HG03095 (cell line): ENCODE measurements around the gene KCNH1.

Source experiments
- ATAC-seq: cut with Tn5 transposase; IDR thresholded peaks from one replicate; pipeline ENCODE4 v1.9.1; 2021; ENCODE audit warnings: moderate library complexity; ENCODE audit not compliant: unreplicated experiment

Gene KCNH1

DNA sequence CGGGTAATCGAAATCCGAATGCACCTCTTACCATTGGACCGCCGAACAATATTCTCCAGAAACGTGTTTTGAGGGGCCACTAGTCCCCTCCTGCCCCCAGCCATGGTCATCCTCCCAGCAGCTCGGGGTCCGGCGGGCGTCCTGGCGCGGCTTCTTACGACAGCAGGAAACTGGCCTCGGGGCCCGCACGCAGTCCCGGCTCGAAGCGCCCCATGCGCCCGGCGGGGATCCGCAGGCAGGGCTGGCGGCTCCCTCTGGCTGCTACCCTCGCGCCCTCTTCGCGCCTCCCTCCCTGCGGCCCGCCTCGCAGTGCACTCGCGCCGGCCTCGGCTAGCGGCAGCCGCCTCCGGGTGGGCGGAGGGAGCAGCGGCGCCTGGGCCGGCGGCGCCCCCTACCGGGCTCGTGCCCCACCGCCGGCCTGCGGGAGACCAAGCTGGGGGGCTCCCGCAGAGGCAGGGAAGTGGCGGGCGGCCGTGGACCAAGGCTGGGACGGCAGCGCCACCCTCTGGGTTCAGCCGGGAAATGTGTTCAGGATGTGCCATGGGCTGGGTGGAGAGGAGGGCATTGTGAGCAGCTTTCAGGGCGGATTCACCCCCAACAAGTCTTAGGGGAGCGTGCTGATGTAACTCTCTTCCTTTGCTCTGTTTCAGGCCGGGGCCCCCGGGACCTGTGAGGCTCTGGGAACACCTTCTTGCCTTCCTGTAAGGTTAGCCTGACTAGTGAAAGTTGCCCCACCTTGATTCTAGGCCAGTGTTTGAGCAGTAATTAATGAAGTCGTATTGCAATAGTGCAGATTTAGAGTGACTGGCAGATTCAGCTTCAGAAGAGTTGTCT lies at the start of gene KCNH1:
TSS of gene KCNH1 (minus strand) at position 313 of the 834 bp plus-strand sequence. CDS start at position 110, 203 bp downstream.
- peak; percentile 89 for ATAC-seq

DNA sequence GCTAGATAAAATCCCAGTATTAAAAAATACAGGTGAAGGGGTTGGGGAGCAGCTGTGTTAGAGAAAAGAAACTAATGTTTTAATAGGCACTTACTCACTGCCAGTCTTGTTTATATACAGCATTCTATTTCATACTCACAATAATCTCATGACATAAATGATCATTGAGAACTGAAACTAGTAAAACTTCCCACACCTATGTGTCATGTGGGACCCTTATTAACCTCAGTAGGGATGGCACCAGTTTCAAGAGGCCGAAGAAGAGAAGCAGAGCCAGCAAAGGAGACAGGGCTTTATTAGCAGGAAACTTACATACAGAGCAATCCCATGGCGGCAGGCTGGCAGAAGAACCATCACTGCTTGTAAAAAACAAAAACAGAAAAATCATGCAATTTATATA lies 48.8 kb upstream of the KCNH1 start:
- ATAC-seq = no peak

GRCh38 chr1:211174375-211174774 lies 40.4 kb upstream of the KCNH1 start:
- no peak for ATAC-seq

- no peak for ATAC-seq
These were observed 38.7 kb upstream of the KCNH1 start for GRCh38 chr1:211172657-211173056.

DNA sequence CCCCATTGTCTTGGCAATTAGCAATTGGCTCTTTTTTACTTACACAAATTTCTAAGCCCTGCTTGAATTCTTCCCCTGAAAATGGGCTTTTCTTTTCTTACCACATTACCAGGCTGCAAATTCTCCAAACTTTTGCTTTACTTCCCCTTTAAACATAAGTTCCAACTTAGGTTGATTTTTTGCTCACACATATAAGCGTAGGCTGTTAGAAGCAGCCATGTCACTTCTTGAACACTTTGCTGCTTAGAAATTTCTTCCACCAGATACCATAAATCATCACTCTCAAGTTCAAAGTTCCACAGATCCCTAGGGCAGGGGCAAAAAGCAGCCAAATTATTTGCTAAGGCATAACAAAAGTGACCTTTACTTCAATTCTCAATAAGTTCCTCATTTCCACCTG lies 35.4 kb upstream of the KCNH1 start:
- ATAC-seq = no peak

DNA sequence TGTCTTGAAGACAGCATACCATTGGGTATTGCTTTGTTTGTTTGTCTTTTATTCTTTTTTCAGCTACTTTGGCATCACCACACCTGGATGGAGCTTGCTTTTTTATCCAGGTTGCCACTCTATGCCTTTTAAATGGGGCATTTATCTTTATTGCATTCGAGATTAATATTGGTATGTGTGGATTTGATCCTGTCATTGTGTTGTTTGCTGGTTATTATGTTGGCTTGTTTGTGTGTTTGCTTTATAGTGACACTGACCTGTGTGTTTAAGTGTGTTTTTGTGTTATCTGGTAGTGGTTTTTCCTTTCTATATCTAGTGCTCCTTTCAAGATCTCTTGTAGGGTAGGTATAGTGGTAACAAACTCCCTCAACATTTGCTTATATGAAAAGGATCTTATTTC lies 24.9 kb upstream of the KCNH1 start:
- ATAC-seq = no peak

- ATAC-seq = no peak
These were observed 21.1 kb upstream of the KCNH1 start for GRCh38 chr1:211155040-211155439.

GRCh38 chr1:211153932-211154331 lies 20.0 kb upstream of the KCNH1 start:
- ATAC-seq = no peak

DNA sequence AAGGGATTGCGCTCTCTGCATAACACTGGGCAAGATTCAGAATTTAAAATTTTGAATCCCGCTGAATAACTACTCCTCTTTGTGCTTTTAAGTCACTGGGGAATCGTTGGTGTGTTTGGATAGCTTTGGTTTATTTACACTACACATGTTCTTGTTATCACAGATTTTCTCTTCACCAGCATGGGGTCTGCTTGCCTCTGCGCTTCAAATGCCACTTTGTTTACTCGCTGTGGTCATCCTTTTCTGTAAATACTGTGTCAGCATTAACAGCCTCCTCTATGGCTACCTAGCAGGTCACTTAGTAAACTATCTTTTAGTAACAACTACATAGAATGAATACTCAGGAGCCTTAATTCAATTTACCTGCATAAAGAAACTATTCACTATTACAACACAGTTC lies 14.4 kb upstream of the KCNH1 start:
- ATAC-seq = no peak

GRCh38 chr1:211145944-211146343 lies 12.0 kb upstream of the KCNH1 start:
- ATAC-seq = no peak

DNA sequence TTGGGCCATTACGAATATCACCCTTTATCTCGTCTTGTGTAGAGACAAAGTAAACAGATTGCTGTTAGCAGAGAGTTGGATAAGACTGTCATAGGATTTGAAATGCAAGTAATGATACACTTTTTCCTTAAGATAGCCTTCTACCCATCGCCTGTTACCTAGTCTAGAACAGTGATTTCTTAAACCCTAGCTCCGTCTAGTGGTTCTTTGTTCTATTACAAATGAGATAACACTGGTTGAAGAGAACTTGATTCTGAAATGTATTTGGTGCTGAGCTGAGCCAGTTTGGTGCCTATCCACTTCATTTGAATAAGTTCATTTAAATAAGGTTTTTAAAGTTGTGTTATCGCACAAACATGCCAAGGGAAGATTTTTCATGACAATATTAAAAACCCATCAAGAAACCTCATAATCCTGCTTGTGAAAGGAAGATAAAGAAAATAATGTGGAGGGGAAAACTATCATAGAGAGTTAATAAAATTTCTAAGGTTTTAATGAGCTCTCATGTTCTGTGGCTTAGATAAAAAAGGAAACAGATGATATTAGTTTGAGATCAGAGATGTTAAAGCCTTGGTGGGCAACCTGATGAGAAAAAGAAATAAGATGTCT lies 1.5 kb upstream of the KCNH1 start:
- no peak for ATAC-seq

DNA sequence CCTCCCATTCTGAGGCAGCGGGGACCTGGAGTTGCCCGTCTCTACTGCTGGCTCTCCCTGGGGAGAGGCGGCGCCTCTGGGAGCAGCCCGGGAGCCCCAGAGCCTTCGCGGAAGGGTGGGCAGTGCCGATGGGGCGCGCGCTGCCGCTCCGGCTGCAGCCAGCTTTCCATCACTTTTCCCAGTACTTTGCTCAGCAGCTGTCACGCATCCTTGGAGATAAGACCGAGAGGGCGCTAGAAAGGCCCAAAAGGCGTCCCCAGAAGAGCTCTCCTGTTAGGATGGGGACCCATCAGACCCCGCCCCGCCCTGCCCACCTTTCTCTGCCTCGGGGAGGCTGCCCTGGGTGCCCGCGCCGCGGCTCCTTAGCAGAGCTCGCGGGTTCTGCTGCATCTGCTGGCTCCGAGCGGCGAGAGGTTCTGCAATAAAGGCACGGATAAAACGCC lies 534 bp downstream of the KCNH1 start:
- no peak for ATAC-seq

DNA sequence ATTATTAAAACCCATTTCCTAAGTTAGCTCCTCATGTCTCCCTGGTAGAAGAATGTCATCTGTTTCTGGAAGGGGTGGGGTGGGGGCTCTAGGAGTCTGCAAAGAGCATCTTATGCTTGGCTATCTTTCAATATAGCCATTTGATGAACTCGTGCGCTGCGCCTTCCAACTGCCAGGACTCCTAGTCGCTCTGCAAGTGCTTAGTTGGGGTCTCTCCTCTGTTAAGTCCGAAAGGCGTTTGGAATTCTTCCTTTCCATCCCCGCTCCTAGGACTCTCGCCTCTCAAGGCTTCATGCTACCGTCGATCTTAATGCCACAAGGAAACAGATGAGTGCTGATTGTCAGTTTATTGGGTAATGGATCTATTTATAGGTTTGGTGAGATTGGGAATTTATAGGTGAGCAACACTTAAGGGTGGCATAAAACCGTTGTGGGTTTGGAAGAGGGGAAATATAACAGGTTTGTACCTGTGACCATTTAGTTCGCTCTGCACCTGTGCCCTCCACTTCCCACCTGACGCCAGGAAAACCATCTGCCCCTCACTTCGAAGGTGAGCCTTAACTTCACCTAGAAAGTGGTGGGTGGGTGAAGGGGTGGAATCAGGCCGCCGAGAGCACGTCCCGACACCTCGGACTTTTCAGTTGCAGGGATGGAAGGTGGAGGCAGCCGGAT lies 1.1 kb downstream of the KCNH1 start:
- no peak for ATAC-seq

GRCh38 chr1:211129776-211130175 lies 4.2 kb downstream of the KCNH1 start:
- no peak for ATAC-seq

DNA sequence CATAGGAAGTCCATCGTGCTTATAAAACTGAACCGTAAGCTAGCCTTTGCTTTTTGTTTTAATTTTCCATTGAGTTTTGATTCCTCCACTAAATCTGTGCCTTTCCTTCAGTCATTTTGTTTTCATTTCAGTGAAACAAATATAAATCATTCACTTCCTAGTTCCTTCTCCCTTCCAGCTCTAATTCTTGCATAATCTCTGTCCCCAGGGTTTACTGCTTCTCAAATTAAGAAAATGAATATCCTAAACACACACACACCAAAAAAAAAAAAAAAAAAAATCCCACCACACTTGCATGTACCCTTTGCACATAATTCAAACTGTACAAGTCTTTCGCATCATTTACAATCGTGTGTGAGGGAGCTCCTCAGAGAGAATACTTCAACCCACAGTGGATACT lies 6.8 kb downstream of the KCNH1 start:
- no peak for ATAC-seq

DNA sequence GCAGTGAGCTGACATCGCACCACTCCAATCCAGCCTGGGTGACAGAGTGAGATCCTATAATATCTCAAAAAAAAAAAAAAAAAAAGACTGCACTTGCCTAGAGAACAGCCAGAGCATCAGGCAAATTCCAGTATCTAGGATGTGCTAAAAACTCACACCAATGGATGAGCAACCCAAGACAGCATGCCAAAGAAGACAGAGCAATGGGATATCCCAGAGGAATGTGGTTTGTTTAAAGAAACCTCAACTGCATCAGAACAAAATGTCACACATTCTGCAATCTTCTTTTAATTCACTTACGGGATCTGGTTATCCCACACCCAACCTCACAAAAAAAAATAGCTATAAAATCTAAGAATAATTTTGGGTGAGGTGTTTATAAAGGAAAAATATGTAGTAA lies 7.3 kb downstream of the KCNH1 start:
- no peak for ATAC-seq

- ATAC-seq = no peak
These were observed 15.4 kb downstream of the KCNH1 start for GRCh38 chr1:211118407-211119102.

DNA sequence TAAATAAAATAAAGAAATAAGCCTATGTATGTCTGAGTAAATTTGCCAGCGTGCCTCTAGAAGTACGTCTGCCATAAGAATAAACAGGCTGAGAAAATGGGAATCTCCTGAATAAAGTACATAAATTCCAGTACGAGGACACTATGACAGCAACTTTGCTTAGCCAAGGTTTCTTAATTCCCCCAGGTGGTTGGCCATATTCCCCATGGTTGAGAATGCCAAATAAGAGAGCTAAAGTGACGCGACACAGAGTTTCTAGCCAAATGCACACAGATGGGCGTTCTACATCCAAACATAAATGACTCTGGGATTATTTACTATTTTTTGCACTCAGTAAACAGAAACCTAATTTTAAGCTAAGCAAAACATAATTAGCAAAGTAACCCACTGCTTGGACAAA lies 19.5 kb downstream of the KCNH1 start:
- no peak for ATAC-seq

GRCh38 chr1:211113566-211113965 lies 20.4 kb downstream of the KCNH1 start:
- no peak for ATAC-seq

- no peak for ATAC-seq
These were observed 22.6 kb downstream of the KCNH1 start for GRCh38 chr1:211111351-211111750.

DNA sequence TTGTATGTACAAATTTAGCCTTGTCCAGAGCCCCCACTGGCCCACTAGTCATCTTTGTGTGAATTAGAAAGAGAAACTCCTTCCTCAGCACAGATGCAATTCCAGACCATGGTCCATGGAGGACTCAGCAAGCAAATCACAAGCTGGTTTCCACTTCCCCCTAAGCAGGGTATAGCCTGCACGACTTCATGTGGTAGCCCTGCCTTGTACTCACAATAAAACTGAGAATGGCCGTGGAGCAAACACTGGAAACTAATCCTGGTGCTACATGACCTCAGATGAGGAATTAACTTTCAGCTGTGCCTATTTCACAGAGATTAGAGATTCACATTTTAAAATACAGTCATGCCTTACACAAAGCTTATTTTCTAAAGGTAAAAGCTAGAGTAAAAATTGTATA lies 32.5 kb downstream of the KCNH1 start:
- ATAC-seq = no peak
